H1 (cell line): ENCODE data around the gene ERLIN1. TPM values are rescaled to one million over a fixed set of nuclear protein-coding genes. Genes with fewer than 3 reads are reported as not detected.
A peak's percentile ranks its signal among the peaks of the same experiment; 100 is the strongest.

Source experiments
- CTCF ChIA-PET: fragments of 300-600 bp; sonication (Branson Sonifier 250); formaldehyde crosslinking; loops from one replicate; lab custom pipeline; 2021; ENCODE audit not compliant: partially characterized antibody; lab: Charles Lee
- POLR2A ChIA-PET: fragments of 300-600 bp; sonication (Branson Sonifier 250); formaldehyde crosslinking; loops from one replicate; lab custom pipeline; 2021; ENCODE audit warnings: inconsistent platforms; ENCODE audit not compliant: partially characterized antibody; lab: Charles Lee
- DNase-seq, 2 experiments: peaks; one replicate each; pipeline versions ENCODE4 v3.0.0 to v3.0.0-alpha.2; 2010 to 2022; ENCODE audit warnings: low spot score in 2 of 2, low read depth in 1 of 2, mixed read lengths in 1 of 2
- FAIRE-seq: peaks from 2 replicates; lab custom pipeline; 2011; peaks lifted over from hg19 to GRCh38; lab: Jason Lieb, UNC
- H2AFZ ChIP-seq: 2 replicates; pipeline ENCODE4 v1.8.1; 2012; ENCODE audit warnings: low read length, inconsistent platforms
- H2AK5ac ChIP-seq: 2 replicates; pipeline ENCODE4 v1.6.1; 2013; ENCODE audit warnings: low read depth, low read length
- H2BK120ac ChIP-seq: replicated peaks from 2 replicates; pipeline ENCODE3; 2013; ENCODE audit warnings: low read depth, low read length, inconsistent platforms
- H2BK12ac ChIP-seq: 2 replicates; pipeline ENCODE4 v1.6.1; 2013; ENCODE audit warnings: low read depth, low read length
- H2BK15ac ChIP-seq: 2 replicates; pipeline ENCODE4 v1.6.1; 2013; ENCODE audit warnings: low read length
- H2BK20ac ChIP-seq: 2 replicates; pipeline ENCODE4 v1.6.1; 2013; ENCODE audit warnings: low read length
- H2BK5ac ChIP-seq: 2 replicates; pipeline ENCODE4 v1.6.1; 2013; ENCODE audit warnings: low read depth, low read length
- H3K14ac ChIP-seq: 2 replicates; pipeline ENCODE4 v1.6.1; 2013; ENCODE audit warnings: inconsistent platforms; ENCODE audit not compliant: insufficient read length
- H3K18ac ChIP-seq: 2 replicates; pipeline ENCODE4 v1.6.1; 2013; ENCODE audit warnings: low read length; ENCODE audit errors: extremely low read depth
- H3K23ac ChIP-seq: 2 replicates; pipeline ENCODE4 v1.6.1; 2013; ENCODE audit warnings: inconsistent platforms; ENCODE audit not compliant: insufficient read length
- H3K23me2 ChIP-seq: 2 replicates; pipeline ENCODE4 v1.6.1; 2013; ENCODE audit warnings: low read depth, low read length
- H3K27ac ChIP-seq: 2 replicates; pipeline ENCODE4 v1.6.1; 2011; ENCODE audit warnings: low read depth, low read length, inconsistent platforms
- H3K27me3 ChIP-seq, 4 experiments: replicated peaks in 1 of 4; 1 replicate in 1 of 4; 2 replicates in 3 of 4; pipeline versions ENCODE4 v1.6.1 to v1.8.1; 2011 to 2013; ENCODE audit warnings: low read length in 3 of 4, mild to moderate bottlenecking in 3 of 4, inconsistent platforms in 2 of 4, mixed read lengths in 2 of 4, moderate library complexity in 1 of 4; ENCODE audit not compliant: control insufficient read depth in 3 of 4, insufficient read depth in 3 of 4; ENCODE audit errors: extremely low read depth in 1 of 4
- H3K36me3 ChIP-seq, 4 experiments: 2 replicates each; pipeline versions ENCODE4 v1.6.1 to v1.8.1; 2011 to 2013; ENCODE audit warnings: mild to moderate bottlenecking in 4 of 4, low read length in 3 of 4, moderate library complexity in 2 of 4, control low read depth in 1 of 4, inconsistent platforms in 1 of 4; ENCODE audit not compliant: insufficient read depth in 4 of 4, control insufficient read depth in 2 of 4
- H3K4ac ChIP-seq: replicated peaks from 2 replicates; pipeline ENCODE3; 2013; ENCODE audit warnings: low read length, low read depth, mixed read lengths, inconsistent platforms; ENCODE audit not compliant: insufficient read length
- H3K4me1 ChIP-seq, 4 experiments: replicated peaks in 1 of 4; 1 replicate in 1 of 4; 2 replicates in 3 of 4; pipeline versions ENCODE4 v1.6.1 to v1.8.1; 2011 to 2013; ENCODE audit warnings: low read length in 3 of 4, inconsistent platforms in 2 of 4, mixed read lengths in 1 of 4; ENCODE audit not compliant: insufficient read depth in 4 of 4, control insufficient read depth in 3 of 4
- H3K4me2 ChIP-seq, 2 experiments: 2 replicates each; pipeline versions ENCODE4 v1.6.1 to v1.8.1; 2011 to 2013; ENCODE audit warnings: low read depth in 2 of 2, low read length in 2 of 2, control low read depth in 1 of 2, inconsistent platforms in 1 of 2, mild to moderate bottlenecking in 1 of 2; ENCODE audit not compliant: insufficient read depth in 1 of 2
- H3K4me3 ChIP-seq, 4 experiments: fragments of 200-600, 300-600 bp in 1 of 4; sonication (generic), shearing (Covaris generic), sonication (Bioruptor Twin) in 1 of 4; 2 replicates each; pipeline versions ENCODE4 v1.5.1 to v1.8.1; 2011 to 2016; ENCODE audit warnings: low read length in 4 of 4, low read depth in 3 of 4, control low read depth in 2 of 4, inconsistent platforms in 2 of 4, mild to moderate bottlenecking in 2 of 4, mixed read lengths in 1 of 4, moderate library complexity in 1 of 4; ENCODE audit not compliant: insufficient read depth in 2 of 4; ENCODE audit errors: extremely low read depth in 1 of 4
- H3K56ac ChIP-seq: replicated peaks from 2 replicates; pipeline ENCODE3; 2013; ENCODE audit warnings: low read depth, mild to moderate bottlenecking, mixed read lengths, low read length, inconsistent platforms; ENCODE audit not compliant: insufficient read length
- H3K79me1 ChIP-seq: 2 replicates; pipeline ENCODE4 v1.6.1; 2013; ENCODE audit warnings: low read depth, low read length, control low read depth
- H3K79me2 ChIP-seq, 2 experiments: 2 replicates each; pipeline versions ENCODE4 v1.6.1 to v1.8.1; 2012 to 2013; ENCODE audit warnings: low read length in 2 of 2, mild to moderate bottlenecking in 2 of 2, inconsistent platforms in 1 of 2; ENCODE audit not compliant: insufficient read depth in 2 of 2, control insufficient read depth in 1 of 2
- H3K9ac ChIP-seq, 4 experiments: replicated peaks in 1 of 4; 1 replicate in 1 of 4; 2 replicates in 3 of 4; pipeline versions ENCODE4 v1.6.1 to v1.8.1; 2011 to 2013; ENCODE audit warnings: low read depth in 3 of 4, low read length in 3 of 4, control low read depth in 2 of 4, mild to moderate bottlenecking in 2 of 4, moderate library complexity in 2 of 4, inconsistent platforms in 1 of 4; ENCODE audit errors: extremely low read depth in 1 of 4
- H3K9me3 ChIP-seq, 2 experiments: 2 replicates each; pipeline versions ENCODE4 v1.6.1 to v1.8.1; 2012 to 2013; ENCODE audit warnings: mild to moderate bottlenecking in 2 of 2, moderate library complexity in 2 of 2, control low read depth in 1 of 2, inconsistent platforms in 1 of 2, low read depth in 1 of 2, low read length in 1 of 2, mixed read lengths in 1 of 2; ENCODE audit not compliant: insufficient read depth in 2 of 2
- H4K20me1 ChIP-seq, 2 experiments: replicated peaks in 1 of 2; 2 replicates each; pipeline versions ENCODE3 to v1.8.1; 2011 to 2013; ENCODE audit warnings: inconsistent platforms in 2 of 2, low read length in 2 of 2, mild to moderate bottlenecking in 1 of 2; ENCODE audit not compliant: insufficient read depth in 2 of 2, control insufficient read depth in 1 of 2
- H4K5ac ChIP-seq: 2 replicates; pipeline ENCODE4 v1.6.1; 2013; ENCODE audit warnings: low read length, low read depth, mixed read lengths, inconsistent platforms; ENCODE audit not compliant: insufficient read length
- H4K8ac ChIP-seq: 2 replicates; pipeline ENCODE4 v1.8.0; 2013; ENCODE audit warnings: mild to moderate bottlenecking, moderate library complexity, low read length, inconsistent platforms; ENCODE audit not compliant: insufficient read depth; ENCODE audit errors: extremely low read depth
- H4K91ac ChIP-seq: replicated peaks from 2 replicates; pipeline ENCODE3; 2013; ENCODE audit warnings: low read length, mixed read lengths, inconsistent platforms; ENCODE audit not compliant: insufficient read length
- CBX5 ChIP-seq: fragments of 300-800, 300-1000 bp; sonication (generic); IDR thresholded peaks from 2 replicates; pipeline ENCODE4 v1.7.1; 2016; ENCODE audit warnings: antibody characterized with exemption, low read length, low read depth
- CBX8 ChIP-seq: fragments of 300-800, 300-1000 bp; sonication (generic); IDR thresholded peaks from 2 replicates; pipeline ENCODE4 v1.7.1; 2016; ENCODE audit warnings: low read depth, low read length, borderline replicate concordance
- CREB1 ChIP-seq: IDR thresholded peaks from 2 replicates; pipeline ENCODE4 v1.6.1; 2012; ENCODE audit warnings: inconsistent platforms
- POLR2AphosphoS5 ChIP-seq: IDR thresholded peaks from 2 replicates; pipeline ENCODE4 v1.6.1; 2011; ENCODE audit warnings: low read depth, low read length
- POU5F1 ChIP-seq: IDR thresholded peaks from 2 replicates; pipeline ENCODE4 v1.6.1; 2011; ENCODE audit warnings: low read depth, mild to moderate bottlenecking, low read length, moderate library complexity
- SIX5 ChIP-seq: IDR thresholded peaks from 2 replicates; pipeline ENCODE4 v1.6.1; 2011; ENCODE audit warnings: mild to moderate bottlenecking, low read depth, low read length
- SP2 ChIP-seq: IDR thresholded peaks from 2 replicates; pipeline ENCODE4 v1.6.1; 2012; ENCODE audit warnings: mild to moderate bottlenecking, low read length, inconsistent platforms
- YY1 ChIP-seq: IDR thresholded peaks from 2 replicates; pipeline ENCODE4 v1.6.1; 2011; ENCODE audit warnings: low read depth, mild to moderate bottlenecking, low read length
- polyA plus RNA-seq, 7 experiments: library from polyadenylated mRNA; depleted of rRNA in 3 of 7; stranded (reverse) in 5 of 7; unstranded in 2 of 7; fragments of >200 nt in 5 of 7; fragments of 200-250 nt in 2 of 7; gene quantifications; 1 replicate in 5 of 7; 2 replicates in 1 of 7; 4 replicates in 1 of 7; pipeline versions ENCODE4 v1.2.1 to v1.2.3, GENCODE V29; 2011 to 2013; ENCODE audit warnings: missing spikeins in 2 of 7, mixed read lengths in 2 of 7
- total RNA-seq: library from RNA; stranded (reverse); fragmentation: NEBNext Ultra II Directional; extraction: Animal tissue kit (Norgen Biotek cat#: 25700); gene quantifications from 2 replicates; pipeline ENCODE4 v1.2.1, GENCODE V29; 2021

ERLIN1 gene
- total and polyA plus RNA-seq, 2 of the 8 experiments (the other 6 are each of a cell fraction or from before 2014, with no cell fraction given) = 16.5 to 32.0 TPM

DNA sequence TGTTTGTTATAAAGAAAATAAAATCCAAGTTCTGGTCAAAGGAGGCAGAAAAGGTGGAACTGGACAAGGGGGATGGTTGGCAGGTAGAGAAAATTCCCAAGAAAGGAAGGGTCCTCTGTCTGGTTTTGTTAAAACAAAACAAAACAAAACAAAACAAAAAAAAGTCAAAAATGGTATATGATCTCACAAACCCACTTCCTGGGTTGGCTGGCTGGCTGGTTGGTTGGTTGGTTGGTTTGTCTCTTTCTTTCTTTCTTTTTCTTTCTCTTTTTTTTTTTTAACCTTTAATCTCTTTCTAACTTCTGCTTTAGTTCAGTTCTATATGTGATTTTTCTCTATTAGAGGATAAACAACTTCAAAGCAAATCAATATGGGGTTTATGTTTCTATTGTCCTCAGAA, 63.0 kb downstream of the ERLIN1 start:
- H3K4me1 ChIP-seq = no peaks in the 10 kb centered on the region
- no peaks in the 10 kb centered on the region for H3K9me3 ChIP-seq
- no peak overlapping the region for H3K14ac ChIP-seq
- no peak overlapping the region for H4K8ac ChIP-seq
- no peak for DNase-seq
- no peak overlapping the region for H3K4ac ChIP-seq
- H3K4me3 ChIP-seq = no peak overlapping the region
- H4K91ac ChIP-seq = no peak overlapping the region
- H2BK12ac ChIP-seq = no peak overlapping the region
- no peak overlapping the region for H3K9ac ChIP-seq
- H3K79me2 ChIP-seq = no peaks in the 10 kb centered on the region
- H3K36me3 ChIP-seq = no peaks in the 10 kb centered on the region
- no peaks in the 10 kb centered on the region for H3K27me3 ChIP-seq
- POLR2A ChIA-PET = no interaction called here
- H3K23me2 ChIP-seq = no peaks in the 10 kb centered on the region
- H2AK5ac ChIP-seq = no peak overlapping the region
- no peak overlapping the region for H2BK120ac ChIP-seq
- no peak overlapping the region for H3K56ac ChIP-seq
- no peak overlapping the region for H3K18ac ChIP-seq
- H4K5ac ChIP-seq = no peak overlapping the region
- H3K79me1 ChIP-seq = no peaks in the 10 kb centered on the region
- FAIRE-seq = no peak
- CTCF ChIA-PET = no interaction called here
- H4K20me1 ChIP-seq = no peaks in the 10 kb centered on the region
- H3K4me2 ChIP-seq = no peak overlapping the region
- no peak overlapping the region for H3K23ac ChIP-seq
- H2BK20ac ChIP-seq = no peak overlapping the region
- H3K27ac ChIP-seq = no peak overlapping the region
- no peak overlapping the region for H2BK5ac ChIP-seq
- TF ChIP-seq POLR2AphosphoS5 (no peak), YY1 (no peak), POU5F1 (no peak), CREB1 (no peak), SIX5 (no peak), CBX5 (no peak), CBX8 (no peak), SP2 (no peak)
- no peak overlapping the region for H2BK15ac ChIP-seq
- H2AFZ ChIP-seq = 0 out of 2 replicates have a peak overlapping the region, but pooled peaks have one; percentile 12
